ENCODE measurements around the gene GJC2. TPM values are rescaled to one million over a fixed set of nuclear protein-coding genes. Genes with fewer than 3 reads are reported as not detected.
A peak's percentile ranks its signal among the peaks of the same experiment; 100 is the strongest.

The GJC2 gene
- total RNA-seq, 2 experiments from 2014 or later: 2.1 to 2.4 TPM

DNA sequence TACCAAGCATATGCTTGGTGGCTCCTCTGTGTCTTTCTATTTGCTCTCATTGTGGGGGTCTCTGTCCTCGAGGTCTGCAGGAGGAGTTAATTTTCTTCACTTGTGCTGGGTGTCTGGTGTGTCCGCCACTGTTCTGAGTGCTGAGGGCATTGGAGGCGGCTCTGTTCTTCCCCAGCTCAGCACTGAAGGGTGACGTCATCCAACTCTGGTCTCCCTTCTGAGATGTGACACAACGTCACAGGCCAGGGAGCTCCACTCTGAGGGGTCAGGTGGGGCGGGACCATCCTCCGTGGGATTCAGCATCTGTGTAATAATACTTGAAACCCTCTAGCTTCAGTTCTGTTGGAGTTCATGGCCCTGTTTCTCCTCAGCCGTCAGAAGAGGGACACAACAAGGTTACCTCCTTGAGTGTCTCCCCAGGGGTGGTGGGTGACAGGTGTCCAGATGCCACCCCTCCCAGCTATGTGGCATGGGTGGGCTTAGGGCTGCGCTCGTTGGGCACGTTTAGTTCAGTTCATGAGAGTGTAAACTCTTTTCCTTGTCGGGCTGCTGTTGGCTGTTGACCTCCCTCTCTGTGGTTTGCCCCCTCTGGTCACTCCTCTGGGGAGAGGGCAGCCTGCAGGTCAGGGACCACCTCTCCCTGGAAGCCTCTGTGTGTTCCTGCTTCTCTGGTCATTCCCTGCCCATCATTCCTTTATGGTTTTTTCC is 19.0 kb downstream of the GJC2 start:
- ATAC-seq (ENCODE audit: poor library complexity) (no peak), DNase-seq (no peak)
- Histone ChIP-seq H3K4me1 (ENCODE audit: insufficient read depth, low read length) (peaks cover 27% of the 10 kb centered on the region), H3K27ac (ENCODE audit: low read depth in 1 of 2, low read length in 2 of 2) (no peak overlapping the region), H3K36me3 (ENCODE audit: insufficient read depth, low read length) (peaks cover 9% of the 10 kb centered on the region), H3K27me3 (ENCODE audit: control insufficient read depth in 1 of 2, insufficient read depth in 2 of 2, low read length in 2 of 2) (no peaks in the 10 kb centered on the region), H3K9me3 (ENCODE audit: control insufficient read depth in 1 of 2, insufficient read depth in 1 of 2, low read length in 2 of 2) (peaks cover 0 to 1% of the 10 kb centered on the region in 2 experiments), H3K4me3 (ENCODE audit: low read length) (no peak overlapping the region)
- Mint-ChIP-seq H3K9me3 (no peaks in the 10 kb centered on the region), H3K27ac (peak overlapping the region; percentile 98), H3K27me3 (no peaks in the 10 kb centered on the region), H3K4me3 (peak overlapping the region; percentile 42), H3K36me3 (ENCODE audit: low read depth) (peaks cover 28% of the 10 kb centered on the region), H3K4me1 (ENCODE audit: low read depth) (peaks cover 41% of the 10 kb centered on the region)
- CTCF ChIA-PET: interaction anchor here (4.9 kb wide), 1 partner anchor 37 kb away, joined by 47 read pairs; no protein-coding TSS in a partner anchor
- TF ChIP-seq, protein P1, sequence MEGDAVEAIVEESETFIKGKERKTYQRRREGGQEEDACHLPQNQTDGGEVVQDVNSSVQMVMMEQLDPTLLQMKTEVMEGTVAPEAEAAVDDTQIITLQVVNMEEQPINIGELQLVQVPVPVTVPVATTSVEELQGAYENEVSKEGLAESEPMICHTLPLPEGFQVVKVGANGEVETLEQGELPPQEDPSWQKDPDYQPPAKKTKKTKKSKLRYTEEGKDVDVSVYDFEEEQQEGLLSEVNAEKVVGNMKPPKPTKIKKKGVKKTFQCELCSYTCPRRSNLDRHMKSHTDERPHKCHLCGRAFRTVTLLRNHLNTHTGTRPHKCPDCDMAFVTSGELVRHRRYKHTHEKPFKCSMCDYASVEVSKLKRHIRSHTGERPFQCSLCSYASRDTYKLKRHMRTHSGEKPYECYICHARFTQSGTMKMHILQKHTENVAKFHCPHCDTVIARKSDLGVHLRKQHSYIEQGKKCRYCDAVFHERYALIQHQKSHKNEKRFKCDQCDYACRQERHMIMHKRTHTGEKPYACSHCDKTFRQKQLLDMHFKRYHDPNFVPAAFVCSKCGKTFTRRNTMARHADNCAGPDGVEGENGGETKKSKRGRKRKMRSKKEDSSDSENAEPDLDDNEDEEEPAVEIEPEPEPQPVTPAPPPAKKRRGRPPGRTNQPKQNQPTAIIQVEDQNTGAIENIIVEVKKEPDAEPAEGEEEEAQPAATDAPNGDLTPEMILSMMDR (IDR thresholded peaks at IDR 0.05): no peak
- POLR2A ChIA-PET: interaction anchor here (0.8 to 0.9 kb wide), 2 partner anchors 67 to 317 kb away, joined by 3 read pairs; no protein-coding TSS in a partner anchor
- intact Hi-C loops (cut with DNase I, micrococcal nuclease): loop anchor here (5.0 kb wide), 4 partner anchors 86 to 431 kb away; partner anchors contain the start of genes ARF1 (in 2 of the 2), JMJD4 (in 1 of the 2), SNAP47 (in 1 of the 2) and TRIM11 (in 1 of the 2)

DNA sequence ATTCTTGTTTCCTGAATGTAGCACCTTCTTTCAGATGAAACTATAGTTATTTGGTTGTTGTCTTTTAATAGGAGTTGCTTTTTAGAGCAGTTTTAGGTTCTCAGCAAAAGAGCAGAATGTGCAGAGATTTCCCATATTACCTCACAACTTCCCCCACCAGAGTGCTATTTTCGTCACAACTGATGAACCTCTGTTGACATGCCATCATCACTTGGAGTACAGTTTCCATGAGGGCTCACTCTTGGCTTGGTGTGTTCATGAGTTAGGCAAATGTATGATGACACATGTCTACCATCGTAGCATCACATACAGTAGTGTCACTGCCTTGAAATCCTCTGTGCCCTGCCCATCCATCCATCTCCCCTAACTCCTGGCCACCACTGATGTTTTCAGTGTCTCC is 19.6 kb downstream of the GJC2 start:
- H3K9me3 ChIP-seq (ENCODE audit: control insufficient read depth in 1 of 2, insufficient read depth in 1 of 2, low read length in 2 of 2): peaks cover 0 to 5% of the 10 kb centered on the region in 2 experiments
- peaks cover 27% of the 10 kb centered on the region for H3K4me1 ChIP-seq (ENCODE audit: insufficient read depth, low read length)
- TF ChIP-seq, protein P1 (IDR thresholded peaks at IDR 0.05): no peak
- Mint-ChIP-seq H3K27ac (peak overlapping the region; percentile 98), H3K4me3 (no peak overlapping the region), H3K36me3 (ENCODE audit: low read depth) (peaks cover 28% of the 10 kb centered on the region), H3K9me3 (no peaks in the 10 kb centered on the region), H3K27me3 (no peaks in the 10 kb centered on the region), H3K4me1 (ENCODE audit: low read depth) (peaks cover 35% of the 10 kb centered on the region)
- ATAC-seq (ENCODE audit: poor library complexity) (no peak), DNase-seq (no peak)
- CTCF ChIA-PET: no interaction called here
- H3K27me3 ChIP-seq (ENCODE audit: control insufficient read depth in 1 of 2, insufficient read depth in 2 of 2, low read length in 2 of 2): no peaks in the 10 kb centered on the region
- H3K4me3 ChIP-seq (ENCODE audit: low read length): no peak overlapping the region
- H3K36me3 ChIP-seq (ENCODE audit: insufficient read depth, low read length): peaks cover 10% of the 10 kb centered on the region
- H3K27ac ChIP-seq (ENCODE audit: low read depth in 1 of 2, low read length in 2 of 2): no peak overlapping the region
- intact Hi-C loops (cut with DNase I, micrococcal nuclease): loop anchor here (5.0 kb wide), 4 partner anchors 87 to 432 kb away; partner anchors contain the start of genes ARF1 (in 2 of the 2), JMJD4 (in 1 of the 2), SNAP47 (in 1 of the 2) and TRIM11 (in 1 of the 2)
- POLR2A ChIA-PET: no interaction called here

DNA sequence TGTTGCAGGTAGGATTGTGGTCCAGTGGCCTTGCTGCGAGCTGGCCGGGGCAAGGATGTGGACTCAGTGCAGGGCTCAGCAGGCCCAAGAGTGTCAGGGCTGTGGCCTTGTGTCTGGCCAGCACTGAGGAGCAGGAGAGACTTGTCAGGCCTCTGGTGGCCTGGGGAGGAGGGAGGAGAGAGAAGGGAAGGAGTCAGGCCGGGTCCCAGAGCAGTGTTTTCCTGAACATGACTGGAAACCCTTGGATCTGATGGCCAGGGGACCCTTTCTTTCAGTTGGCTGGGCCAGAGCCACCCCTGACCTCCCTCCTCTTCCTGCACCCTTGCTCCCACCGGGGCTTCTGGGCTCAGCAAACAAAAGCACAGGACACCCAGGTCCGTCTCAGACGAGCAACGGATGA is 20.9 kb downstream of the GJC2 start:
- Histone ChIP-seq H3K27ac (ENCODE audit: low read depth in 1 of 2, low read length in 2 of 2) (no peak overlapping the region), H3K9me3 (ENCODE audit: control insufficient read depth in 1 of 2, insufficient read depth in 1 of 2, low read length in 2 of 2) (peaks cover 0 to 10% of the 10 kb centered on the region in 2 experiments), H3K27me3 (ENCODE audit: control insufficient read depth in 1 of 2, insufficient read depth in 2 of 2, low read length in 2 of 2) (no peaks in the 10 kb centered on the region), H3K36me3 (ENCODE audit: insufficient read depth, low read length) (peaks cover 18% of the 10 kb centered on the region), H3K4me1 (ENCODE audit: insufficient read depth, low read length) (peaks cover 18% of the 10 kb centered on the region), H3K4me3 (ENCODE audit: low read length) (no peak overlapping the region)
- peaks cover 22% of the 10 kb centered on the region for H3K36me3 Mint-ChIP-seq (ENCODE audit: low read depth)
- no peaks in the 10 kb centered on the region for H3K27me3 Mint-ChIP-seq
- DNase-seq (no peak), ATAC-seq (ENCODE audit: poor library complexity) (no peak)
- intact Hi-C loops (cut with DNase I, micrococcal nuclease): no loop called here
- no peaks in the 10 kb centered on the region for H3K9me3 Mint-ChIP-seq
- ChIA-PET POLR2A (no interaction called here), CTCF (no interaction called here)
- H3K4me1 Mint-ChIP-seq (ENCODE audit: low read depth): peaks cover 25% of the 10 kb centered on the region
- TF ChIP-seq, protein P1 (IDR thresholded peaks at IDR 0.05): no peak
- no peak overlapping the region for H3K4me3 Mint-ChIP-seq
- H3K27ac Mint-ChIP-seq: peak overlapping the region; percentile 98
